HG03066 (cell line): ENCODE measurements around the gene CEP350.
A peak's percentile ranks its signal among the peaks of the same experiment; 100 is the strongest.

Experiments
- ATAC-seq: cut with Tn5 transposase; IDR thresholded peaks from one replicate; pipeline ENCODE4 v1.9.1; 2021; ENCODE audit warnings: low read depth; ENCODE audit not compliant: unreplicated experiment

The CEP350 gene, protein sequence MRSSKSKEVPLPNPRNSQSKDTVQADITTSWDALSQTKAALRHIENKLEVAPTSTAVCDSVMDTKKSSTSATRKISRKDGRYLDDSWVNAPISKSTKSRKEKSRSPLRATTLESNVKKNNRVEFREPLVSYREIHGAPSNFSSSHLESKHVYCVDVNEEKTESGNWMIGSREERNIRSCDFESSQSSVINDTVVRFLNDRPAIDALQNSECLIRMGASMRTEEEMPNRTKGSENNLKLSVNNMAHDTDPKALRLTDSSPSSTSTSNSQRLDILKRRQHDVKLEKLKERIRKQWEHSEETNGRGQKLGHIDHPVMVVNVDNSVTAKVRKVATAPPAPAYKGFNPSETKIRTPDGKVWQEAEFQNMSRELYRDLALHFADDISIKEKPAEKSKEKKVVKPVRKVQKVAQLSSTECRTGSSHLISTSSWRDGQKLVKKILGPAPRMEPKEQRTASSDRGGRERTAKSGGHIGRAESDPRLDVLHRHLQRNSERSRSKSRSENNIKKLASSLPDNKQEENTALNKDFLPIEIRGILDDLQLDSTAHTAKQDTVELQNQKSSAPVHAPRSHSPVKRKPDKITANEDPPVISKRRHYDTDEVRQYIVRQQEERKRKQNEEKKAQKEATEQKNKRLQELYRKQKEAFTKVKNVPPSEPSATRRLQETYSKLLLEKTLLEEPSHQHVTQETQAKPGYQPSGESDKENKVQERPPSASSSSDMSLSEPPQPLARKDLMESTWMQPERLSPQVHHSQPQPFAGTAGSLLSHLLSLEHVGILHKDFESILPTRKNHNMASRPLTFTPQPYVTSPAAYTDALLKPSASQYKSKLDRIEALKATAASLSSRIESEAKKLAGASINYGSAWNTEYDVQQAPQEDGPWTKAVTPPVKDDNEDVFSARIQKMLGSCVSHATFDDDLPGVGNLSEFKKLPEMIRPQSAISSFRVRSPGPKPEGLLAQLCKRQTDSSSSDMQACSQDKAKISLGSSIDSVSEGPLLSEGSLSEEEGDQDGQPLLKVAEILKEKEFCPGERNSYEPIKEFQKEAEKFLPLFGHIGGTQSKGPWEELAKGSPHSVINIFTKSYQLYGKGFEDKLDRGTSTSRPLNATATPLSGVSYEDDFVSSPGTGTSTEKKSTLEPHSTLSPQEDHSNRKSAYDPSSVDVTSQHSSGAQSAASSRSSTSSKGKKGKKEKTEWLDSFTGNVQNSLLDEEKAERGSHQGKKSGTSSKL (N-terminal part only)

GRCh38 chr1:179954493-179955286 is at the start of gene CEP350:
Gene CEP350 (plus strand): TSS chr1:179954810. CDS start chr1:179986182, 31,372 bp downstream.
- peak; percentile 90 for ATAC-seq

DNA sequence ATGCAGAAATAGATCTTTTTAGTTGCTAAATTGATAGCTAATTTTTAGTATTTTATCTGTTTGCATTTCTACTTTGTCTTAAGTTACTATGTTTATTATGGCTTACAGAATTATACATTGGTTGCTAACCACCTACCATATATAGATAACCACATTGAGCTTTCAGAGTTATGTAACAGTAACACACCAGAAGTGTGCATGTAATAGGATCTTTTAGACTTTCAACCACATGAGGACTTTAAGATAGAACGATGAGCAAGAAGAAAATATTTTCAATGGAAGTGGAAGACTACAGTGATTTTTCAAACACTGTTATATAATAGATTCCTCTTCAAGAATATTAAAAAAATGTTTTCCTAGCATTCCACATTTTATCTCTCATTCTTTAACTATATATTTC is 43.7 kb upstream of the CEP350 start:
- ATAC-seq = no peak

DNA sequence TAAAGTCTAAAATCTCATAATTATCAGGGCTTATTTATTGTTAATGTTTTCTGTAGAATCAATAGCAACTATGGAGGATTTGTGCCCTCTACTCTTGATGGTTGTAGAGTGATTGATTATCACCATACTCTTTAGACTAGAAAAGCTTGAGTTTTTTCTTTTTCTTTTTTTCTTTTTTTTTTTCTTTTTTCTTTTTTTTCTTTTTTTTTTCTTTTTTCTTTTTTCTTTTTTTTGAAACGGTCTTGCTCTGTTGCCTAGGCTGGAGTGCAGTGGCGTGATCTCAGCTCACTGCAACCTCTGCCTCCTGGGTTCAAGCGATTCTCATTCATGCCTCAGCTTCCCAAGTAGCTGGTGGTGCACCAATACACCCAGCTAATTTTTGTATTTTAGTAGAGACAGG is 42.8 kb upstream of the CEP350 start:
- ATAC-seq = no peak

GRCh38 chr1:179917601-179918429 is 36.8 kb upstream of the CEP350 start:
- no peak for ATAC-seq

GRCh38 chr1:179921472-179921871 is 33.1 kb upstream of the CEP350 start:
- no peak for ATAC-seq

DNA sequence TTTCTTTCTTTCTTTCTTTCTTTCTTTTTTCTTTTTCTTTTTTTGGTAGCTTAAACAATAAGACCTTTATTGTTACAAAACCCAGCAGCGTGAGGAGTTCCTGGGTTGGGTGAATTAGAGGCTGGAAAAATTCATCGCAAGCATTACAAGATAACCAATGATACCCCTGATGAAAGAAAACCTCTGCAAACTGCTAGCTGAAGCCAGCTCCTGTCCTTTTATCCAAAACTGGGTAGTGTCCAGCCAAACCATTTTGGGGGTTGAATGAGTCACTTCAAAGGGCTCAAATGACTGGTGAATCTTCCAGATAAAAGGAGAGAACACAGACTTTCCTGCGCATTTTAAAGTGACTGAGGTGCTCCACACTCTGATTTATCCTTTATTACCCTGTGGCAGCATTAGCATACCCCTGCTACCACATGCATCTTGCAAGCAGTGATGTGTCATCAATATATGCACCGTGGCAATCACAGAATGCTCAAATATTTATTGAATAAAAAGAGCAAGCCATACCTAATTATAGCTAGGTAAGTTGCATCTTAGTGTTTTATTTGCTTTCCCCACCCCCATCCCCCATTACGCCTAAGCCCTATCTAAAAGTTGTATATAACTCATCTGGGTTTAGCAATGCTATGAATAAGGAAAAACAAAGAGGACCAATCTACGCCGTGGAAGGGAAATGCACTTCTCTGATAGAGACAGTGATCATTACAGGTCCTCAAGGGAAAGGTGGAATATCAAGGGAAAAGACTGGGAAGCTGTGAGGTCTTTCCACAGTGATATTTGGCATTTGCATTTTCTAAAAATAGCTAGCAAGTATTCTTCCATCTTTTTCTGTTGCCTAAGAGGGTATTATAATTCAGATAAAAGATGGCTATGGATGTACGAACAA is 32.4 kb upstream of the CEP350 start:
- no peak for ATAC-seq

- no peak for ATAC-seq
Measured at GRCh38 chr1:179923029-179923428, 31.6 kb upstream of the CEP350 start.

GRCh38 chr1:179924268-179924667 is 30.3 kb upstream of the CEP350 start:
- no peak for ATAC-seq

- no peak for ATAC-seq
Measured at GRCh38 chr1:179925302-179925701, 29.3 kb upstream of the CEP350 start.

DNA sequence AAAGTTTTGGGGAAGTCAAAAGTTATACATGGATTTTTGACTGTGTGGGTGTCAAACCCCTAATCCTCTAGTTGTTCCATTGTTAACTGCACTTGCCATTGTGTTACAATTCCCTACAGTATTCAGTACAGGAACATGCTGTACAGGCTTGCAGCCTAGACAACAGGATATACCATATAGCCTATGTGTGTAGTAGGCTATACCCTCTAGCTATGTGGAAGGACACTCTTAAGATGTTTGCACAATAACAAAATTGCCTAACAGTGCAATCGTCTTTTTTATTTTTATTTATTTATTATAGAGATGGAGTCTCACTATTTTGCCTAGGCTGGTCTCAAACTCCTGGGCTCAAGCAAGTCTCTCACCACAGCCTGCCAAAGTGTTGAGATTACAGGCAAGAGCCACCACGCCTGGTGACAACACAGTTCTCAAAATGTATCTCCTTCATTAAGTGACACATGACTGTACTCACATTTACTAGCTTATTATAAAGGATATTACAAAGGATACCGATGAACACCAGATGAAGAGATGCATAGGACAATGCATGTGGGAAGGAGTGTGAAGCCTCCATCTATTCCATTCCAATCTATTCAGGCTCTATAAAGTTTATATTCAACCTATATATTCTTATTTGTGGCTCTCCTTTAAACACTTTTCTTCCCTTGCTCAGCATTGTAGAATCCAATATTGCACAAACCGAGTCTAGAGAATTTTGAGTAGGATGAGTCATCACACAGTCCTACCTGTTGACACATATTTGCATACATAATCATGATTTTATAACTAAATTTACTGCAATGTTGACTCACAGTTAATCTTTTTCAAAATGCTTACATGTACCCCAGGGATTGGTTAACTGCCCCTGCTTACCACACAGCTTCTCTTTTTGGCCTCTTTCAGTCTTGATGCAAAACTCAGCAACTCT is 28.4 kb upstream of the CEP350 start:
- ATAC-seq = no peak

DNA sequence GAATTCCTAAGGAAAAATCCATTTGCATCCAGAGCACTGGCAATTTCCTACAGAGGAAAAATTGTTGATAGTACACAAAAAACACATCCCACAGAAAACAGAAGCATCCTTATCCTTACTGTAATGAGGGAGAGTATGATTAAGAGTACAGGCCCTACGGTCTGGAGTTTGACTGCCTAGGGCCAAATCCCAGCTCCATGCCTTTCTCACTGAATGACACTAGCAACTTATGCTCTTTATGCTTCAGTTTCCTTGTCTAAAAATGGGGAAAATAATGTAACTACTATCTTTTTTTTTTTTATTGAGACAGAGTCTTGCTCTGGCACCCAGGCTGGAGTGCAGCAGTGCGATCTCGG is 27.8 kb upstream of the CEP350 start:
- no peak for ATAC-seq

DNA sequence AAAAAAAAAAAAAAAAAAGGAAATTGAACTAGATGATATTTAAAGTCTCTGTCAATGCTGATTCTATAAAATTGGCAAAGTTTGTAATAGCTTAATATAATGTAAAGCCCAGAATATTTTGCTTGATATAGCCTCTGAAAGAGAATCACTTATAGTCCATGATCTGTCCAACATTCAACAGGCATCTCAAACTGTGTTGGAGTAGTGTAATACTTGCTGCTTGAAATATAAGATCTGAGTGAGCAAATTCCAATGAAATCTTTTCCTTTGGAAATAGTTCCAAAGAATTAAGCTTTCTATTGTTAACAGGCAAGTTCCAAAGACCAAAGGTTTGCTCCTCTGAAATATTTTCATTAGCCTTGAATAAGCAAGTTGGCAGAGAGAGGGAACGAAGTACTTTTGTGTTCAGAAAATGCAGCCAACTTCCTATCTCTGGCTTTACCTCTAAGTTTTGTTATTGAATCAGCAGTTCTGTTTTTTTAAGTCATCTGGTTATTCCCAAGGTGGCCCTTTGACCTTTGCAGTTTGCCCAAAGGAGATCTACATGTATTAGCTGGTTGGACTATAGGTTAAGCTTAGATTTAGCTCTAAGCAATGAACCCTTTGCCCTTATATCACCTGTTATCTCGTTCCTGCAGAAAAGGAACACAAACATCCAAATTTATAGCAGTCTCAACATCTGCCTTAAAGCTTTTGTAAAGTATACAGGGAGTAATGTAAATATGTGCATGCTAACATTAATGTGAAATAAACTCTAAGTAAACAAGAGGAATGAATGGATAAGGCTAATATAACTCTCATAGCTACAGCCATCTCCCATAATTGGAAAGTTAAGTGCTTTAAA is 24.4 kb upstream of the CEP350 start:
- ATAC-seq = no peak

DNA sequence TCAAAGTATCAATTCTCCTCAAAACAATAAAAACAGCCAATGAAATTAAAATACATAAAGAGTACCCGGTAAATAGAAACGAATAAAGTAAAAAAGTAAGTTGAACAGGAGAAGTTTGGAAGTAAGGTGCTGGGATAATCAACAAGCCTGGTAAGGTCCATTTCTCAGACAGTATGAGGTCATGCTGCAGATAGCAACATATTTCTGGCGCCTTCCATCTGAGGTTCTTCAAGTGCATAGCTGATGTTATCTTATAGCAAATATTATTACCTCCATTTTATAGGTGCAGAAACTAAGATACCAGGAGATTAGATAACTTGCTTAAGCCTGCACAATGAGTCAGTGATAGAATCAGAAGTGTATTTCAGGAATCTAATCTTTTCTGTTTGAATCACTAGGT is 23.7 kb upstream of the CEP350 start:
- no peak for ATAC-seq

DNA sequence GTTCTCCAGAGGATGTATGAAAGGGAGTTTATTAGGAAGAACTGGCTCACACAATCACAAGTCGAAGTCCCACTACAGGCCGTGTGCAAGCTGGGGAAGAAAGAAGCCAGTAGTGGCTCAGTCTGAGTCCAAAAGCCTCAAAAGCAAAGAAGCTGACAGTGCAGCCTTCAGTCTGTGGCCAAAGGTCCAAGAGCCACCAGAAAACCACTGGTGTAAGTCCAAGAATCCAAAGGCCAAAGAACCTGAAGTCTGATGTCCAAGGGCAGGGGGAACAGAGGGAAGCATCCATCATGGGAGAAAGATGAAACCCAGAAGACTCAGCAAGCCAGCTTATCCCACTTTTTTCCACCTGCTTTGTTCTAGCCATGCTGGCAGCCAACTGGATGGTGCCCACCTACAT is 21.4 kb upstream of the CEP350 start:
- ATAC-seq = no peak

DNA sequence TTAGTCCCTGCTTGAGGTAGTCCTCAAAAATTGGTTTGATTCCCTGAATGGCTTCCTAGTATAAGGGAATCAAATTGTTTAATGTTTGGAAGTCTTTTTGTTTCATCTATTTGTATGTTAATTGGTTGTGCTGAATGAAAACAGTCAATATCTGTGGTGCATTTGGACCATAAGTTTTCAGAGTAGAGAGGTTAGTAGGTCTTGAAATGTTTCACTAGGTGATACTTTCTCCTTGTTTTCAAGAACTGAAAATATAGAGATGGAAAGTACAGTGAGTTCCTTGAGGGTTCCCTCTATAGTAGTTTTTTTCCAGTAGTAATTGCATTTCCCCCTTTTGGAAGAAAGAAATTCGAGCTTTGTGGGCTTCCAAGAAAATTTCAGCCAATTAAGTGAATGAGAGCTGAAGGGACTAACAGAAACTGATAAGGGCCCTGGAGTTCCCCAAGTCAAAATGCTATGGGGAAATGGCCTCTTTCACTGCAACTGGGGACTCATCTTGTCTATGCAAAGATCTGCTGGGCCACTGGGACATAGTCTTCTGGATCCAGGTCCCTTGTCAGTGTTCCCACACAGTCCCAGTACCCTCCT is 18.6 kb upstream of the CEP350 start:
- ATAC-seq = no peak

- ATAC-seq = no peak
Measured at GRCh38 chr1:179937668-179938254, 16.8 kb upstream of the CEP350 start.
